OCI-LY7 (cell line): Measurements from ENCODE around the gene HSPA4.

Experiments
- EZH2phosphoT487 ChIP-seq: fragments of 200-600 bp; sonication (generic); IDR thresholded peaks from 2 replicates; pipeline ENCODE4 v1.6.1; 2018; ENCODE audit warnings: low read depth, borderline replicate concordance, mild to moderate bottlenecking, mixed run types, antibody characterized with exemption, low read length, moderate library complexity, mixed read lengths
- TF ChIP-seq, protein P1 (sequence below): fragments of 200-600 bp; sonication (generic); conservative IDR thresholded peaks from 2 replicates; pipeline ENCODE4 v1.5.1; 2014; ENCODE audit warnings: mild to moderate bottlenecking, antibody characterized with exemption, low read length, moderate library complexity, mixed read lengths

DNA sequence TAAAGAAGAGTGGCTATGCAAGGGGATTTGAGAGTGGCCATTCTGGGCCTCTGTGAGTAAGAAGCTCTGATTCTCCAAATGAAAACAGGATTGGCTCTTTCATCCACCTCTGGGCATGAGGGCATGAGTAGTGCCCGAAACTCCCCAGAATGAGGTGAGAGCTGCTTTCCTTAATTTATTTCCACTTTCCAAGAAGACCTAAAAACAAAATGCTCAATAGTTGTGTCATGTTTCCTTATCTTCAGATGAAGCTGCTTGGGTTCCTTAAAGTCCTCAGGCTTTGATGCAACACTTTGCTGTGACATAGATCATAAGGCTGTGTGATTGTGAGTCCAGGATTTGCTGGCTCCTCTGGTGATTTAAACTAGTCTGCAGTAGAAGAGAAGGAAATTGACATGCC, 22.4 kb upstream of the HSPA4 start:
- TF ChIP-seq, protein P1, sequence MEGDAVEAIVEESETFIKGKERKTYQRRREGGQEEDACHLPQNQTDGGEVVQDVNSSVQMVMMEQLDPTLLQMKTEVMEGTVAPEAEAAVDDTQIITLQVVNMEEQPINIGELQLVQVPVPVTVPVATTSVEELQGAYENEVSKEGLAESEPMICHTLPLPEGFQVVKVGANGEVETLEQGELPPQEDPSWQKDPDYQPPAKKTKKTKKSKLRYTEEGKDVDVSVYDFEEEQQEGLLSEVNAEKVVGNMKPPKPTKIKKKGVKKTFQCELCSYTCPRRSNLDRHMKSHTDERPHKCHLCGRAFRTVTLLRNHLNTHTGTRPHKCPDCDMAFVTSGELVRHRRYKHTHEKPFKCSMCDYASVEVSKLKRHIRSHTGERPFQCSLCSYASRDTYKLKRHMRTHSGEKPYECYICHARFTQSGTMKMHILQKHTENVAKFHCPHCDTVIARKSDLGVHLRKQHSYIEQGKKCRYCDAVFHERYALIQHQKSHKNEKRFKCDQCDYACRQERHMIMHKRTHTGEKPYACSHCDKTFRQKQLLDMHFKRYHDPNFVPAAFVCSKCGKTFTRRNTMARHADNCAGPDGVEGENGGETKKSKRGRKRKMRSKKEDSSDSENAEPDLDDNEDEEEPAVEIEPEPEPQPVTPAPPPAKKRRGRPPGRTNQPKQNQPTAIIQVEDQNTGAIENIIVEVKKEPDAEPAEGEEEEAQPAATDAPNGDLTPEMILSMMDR = no peak
- no peak for TF ChIP-seq EZH2phosphoT487
